ENCODE measurements around the gene SENP8. TPM values are rescaled to one million over a fixed set of nuclear protein-coding genes. Genes with fewer than 3 reads are reported as not detected.
"Not testable (repeated sequence)": the region's sequence is repeated elsewhere in the genome, so short reads cannot be mapped to it uniquely, and the experiment has no call there.

SENP8 gene
- total RNA-seq, 2 experiments from 2014 or later: 3.0 TPM

- CTCF ChIA-PET: interaction anchor here (2.0 kb wide), 1 partner anchor 16 kb away, joined by 6 read pairs; no protein-coding TSS in a partner anchor
- POLR2A ChIA-PET: not testable (repeated sequence)
These were observed 53.8 kb downstream of the SENP8 start for GRCh38 chr15:72171978-72172377.

- POLR2A ChIA-PET: no interaction called here
- CTCF ChIA-PET: interaction anchor here (2.0 kb wide), 1 partner anchor 17 kb away, joined by 6 read pairs; no protein-coding TSS in a partner anchor
These were observed 54.6 kb downstream of the SENP8 start for GRCh38 chr15:72172796-72173195.

GRCh38 chr15:72173401-72173800, 55.2 kb downstream of the SENP8 start:
- POLR2A ChIA-PET: no interaction called here
- CTCF ChIA-PET: interaction anchor here (2.0 kb wide), 1 partner anchor 17 kb away, joined by 6 read pairs; no protein-coding TSS in a partner anchor

GRCh38 chr15:72173864-72174550, 55.8 kb downstream of the SENP8 start:
- POLR2A ChIA-PET: no interaction called here
- CTCF ChIA-PET: no interaction called here

GRCh38 chr15:72174551-72175165, 56.5 kb downstream of the SENP8 start:
- POLR2A ChIA-PET: no interaction called here
- CTCF ChIA-PET: no interaction called here

GRCh38 chr15:72175186-72176044, 57.2 kb downstream of the SENP8 start:
- POLR2A ChIA-PET: no interaction called here

GRCh38 chr15:72176159-72176558, 58.0 kb downstream of the SENP8 start:
- ChIA-PET CTCF (interaction anchor here (0.6 kb wide), 1 partner anchor 23 kb away, joined by 3 read pairs; no protein-coding TSS in a partner anchor), POLR2A (no interaction called here)

More at GRCh38 chr15:72175186-72176044, 57.2 kb downstream of the SENP8 start:
- CTCF ChIA-PET: no interaction called here

GRCh38 chr15:72176743-72177142, 58.5 kb downstream of the SENP8 start:
- ChIA-PET POLR2A (no interaction called here), CTCF (interaction anchor here (0.6 kb wide), 2 partner anchors 14 to 23 kb away, joined by 3 to 4 read pairs; no protein-coding TSS in a partner anchor)

- ChIA-PET POLR2A (no interaction called here), CTCF (no interaction called here)
These were observed 60.9 kb downstream of the SENP8 start for GRCh38 chr15:72178976-72179585.

- ChIA-PET POLR2A (no interaction called here), CTCF (no interaction called here)
These were observed 61.9 kb downstream of the SENP8 start for GRCh38 chr15:72179950-72180581.

- CTCF ChIA-PET: no interaction called here
- POLR2A ChIA-PET: no interaction called here
These were observed 62.6 kb downstream of the SENP8 start for GRCh38 chr15:72180761-72181324.

GRCh38 chr15:72182244-72182643, 64.0 kb downstream of the SENP8 start:
- ChIA-PET POLR2A (no interaction called here), CTCF (no interaction called here)

- CTCF ChIA-PET: no interaction called here
These were observed 64.5 kb downstream of the SENP8 start for GRCh38 chr15:72182673-72183072.

GRCh38 chr15:72183781-72184164, 65.6 kb downstream of the SENP8 start:
- ChIA-PET POLR2A (no interaction called here), CTCF (no interaction called here)

More at GRCh38 chr15:72182673-72183072, 64.5 kb downstream of the SENP8 start:
- POLR2A ChIA-PET: no interaction called here

GRCh38 chr15:72184165-72184811, 66.1 kb downstream of the SENP8 start:
- POLR2A ChIA-PET: no interaction called here

GRCh38 chr15:72189250-72189902, 71.2 kb downstream of the SENP8 start:
- ChIA-PET POLR2A (no interaction called here), CTCF (interaction anchor here (0.8 to 1.2 kb wide), 2 partner anchors 12 to 48 kb away, joined by 3 read pairs; no protein-coding TSS in a partner anchor)

More at GRCh38 chr15:72184165-72184811, 66.1 kb downstream of the SENP8 start:
- CTCF ChIA-PET: interaction anchor here (0.6 kb wide), 1 partner anchor 116 kb away, joined by 4 read pairs; no protein-coding TSS in a partner anchor

GRCh38 chr15:72192416-72192815, 74.2 kb downstream of the SENP8 start:
- ChIA-PET CTCF (no interaction called here), POLR2A (no interaction called here)

Data from activated CD8-positive, alpha-beta memory T cell treated with anti-CD3 and anti-CD28 coated beads for 36 hours (primary cell).